22Rv1 (cell line): ENCODE results near the gene RBMS3.

Experiments used
- H3K27ac ChIP-seq: fragments of 450-650 bp; 2 replicates; pipeline ENCODE4 v1.5.1; 2017
- ZFX ChIP-seq: fragments of 450-650 bp; IDR thresholded peaks from 2 replicates; pipeline ENCODE4 v1.6.1; 2017; ENCODE audit warnings: antibody characterized with exemption, borderline replicate concordance
- TF ChIP-seq, protein P1 (sequence below): fragments of 450-650 bp; IDR thresholded peaks from 2 replicates; pipeline ENCODE4 v1.5.1; 2017; ENCODE audit warnings: mild to moderate bottlenecking

The RBMS3 gene

GRCh38 chr3:29978036-29978435 is 697.2 kb downstream of the RBMS3 start:
- H3K27ac ChIP-seq = no peak overlapping the region
- TF ChIP-seq, protein P1, sequence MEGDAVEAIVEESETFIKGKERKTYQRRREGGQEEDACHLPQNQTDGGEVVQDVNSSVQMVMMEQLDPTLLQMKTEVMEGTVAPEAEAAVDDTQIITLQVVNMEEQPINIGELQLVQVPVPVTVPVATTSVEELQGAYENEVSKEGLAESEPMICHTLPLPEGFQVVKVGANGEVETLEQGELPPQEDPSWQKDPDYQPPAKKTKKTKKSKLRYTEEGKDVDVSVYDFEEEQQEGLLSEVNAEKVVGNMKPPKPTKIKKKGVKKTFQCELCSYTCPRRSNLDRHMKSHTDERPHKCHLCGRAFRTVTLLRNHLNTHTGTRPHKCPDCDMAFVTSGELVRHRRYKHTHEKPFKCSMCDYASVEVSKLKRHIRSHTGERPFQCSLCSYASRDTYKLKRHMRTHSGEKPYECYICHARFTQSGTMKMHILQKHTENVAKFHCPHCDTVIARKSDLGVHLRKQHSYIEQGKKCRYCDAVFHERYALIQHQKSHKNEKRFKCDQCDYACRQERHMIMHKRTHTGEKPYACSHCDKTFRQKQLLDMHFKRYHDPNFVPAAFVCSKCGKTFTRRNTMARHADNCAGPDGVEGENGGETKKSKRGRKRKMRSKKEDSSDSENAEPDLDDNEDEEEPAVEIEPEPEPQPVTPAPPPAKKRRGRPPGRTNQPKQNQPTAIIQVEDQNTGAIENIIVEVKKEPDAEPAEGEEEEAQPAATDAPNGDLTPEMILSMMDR = no peak
- TF ChIP-seq ZFX = no peak

GRCh38 chr3:29991198-29991597 is 710.3 kb downstream of the RBMS3 start:
- no peak for TF ChIP-seq ZFX
- TF ChIP-seq, protein P1 = no peak
- no peak overlapping the region for H3K27ac ChIP-seq

- TF ChIP-seq ZFX = no peak
- H3K27ac ChIP-seq = no peak overlapping the region
These were observed 721.9 kb downstream of the RBMS3 start for GRCh38 chr3:30002797-30003196.

DNA sequence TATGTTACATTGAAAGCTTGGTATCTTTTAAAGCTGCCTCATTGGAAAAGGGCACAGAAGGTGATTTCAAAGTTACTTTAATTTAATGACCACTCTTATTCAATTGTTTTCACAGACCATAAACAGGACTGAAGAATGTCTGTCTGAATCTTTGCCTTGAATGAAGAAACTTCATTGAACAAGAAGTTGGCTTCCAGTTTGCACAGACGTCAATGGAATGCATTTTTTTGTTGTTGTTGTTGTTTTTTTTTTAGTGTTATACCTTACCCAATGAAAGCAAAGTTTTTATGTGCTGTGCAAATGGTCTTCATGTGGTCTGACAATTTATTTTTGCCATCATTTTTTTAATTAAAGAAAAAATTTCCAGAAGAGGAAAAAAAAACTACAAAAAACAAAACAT is 722.9 kb downstream of the RBMS3 start:
- H3K27ac ChIP-seq = no peak overlapping the region
- TF ChIP-seq, protein P1 = no peak

GRCh38 chr3:30004481-30004880 is 723.6 kb downstream of the RBMS3 start:
- TF ChIP-seq, protein P1 = no peak
- TF ChIP-seq ZFX = no peak
- no peak overlapping the region for H3K27ac ChIP-seq

- no peak overlapping the region for H3K27ac ChIP-seq
- no peak for TF ChIP-seq ZFX
- TF ChIP-seq, protein P1 = no peak
These were observed 725.2 kb downstream of the RBMS3 start for GRCh38 chr3:30006111-30006510.

DNA sequence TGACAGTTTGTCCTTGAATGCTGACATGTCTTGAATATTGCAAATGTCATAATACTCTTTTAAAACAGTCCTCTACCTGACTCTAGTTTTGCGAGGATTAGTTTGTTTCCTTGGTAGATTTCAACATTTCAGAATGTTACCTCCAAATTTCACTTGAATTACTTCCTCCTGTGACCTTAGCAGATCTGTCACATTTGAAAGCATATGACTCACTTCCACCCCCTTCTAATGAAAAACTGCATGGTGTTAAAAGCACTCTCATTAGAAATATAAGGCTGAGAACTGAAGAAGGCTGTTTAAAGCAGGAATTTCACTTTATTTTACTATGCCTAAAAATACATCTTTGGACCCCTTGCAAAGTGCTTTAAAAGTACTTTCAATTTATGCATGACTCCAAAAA is 726.8 kb downstream of the RBMS3 start:
- TF ChIP-seq ZFX = no peak
- TF ChIP-seq, protein P1 = no peak

DNA sequence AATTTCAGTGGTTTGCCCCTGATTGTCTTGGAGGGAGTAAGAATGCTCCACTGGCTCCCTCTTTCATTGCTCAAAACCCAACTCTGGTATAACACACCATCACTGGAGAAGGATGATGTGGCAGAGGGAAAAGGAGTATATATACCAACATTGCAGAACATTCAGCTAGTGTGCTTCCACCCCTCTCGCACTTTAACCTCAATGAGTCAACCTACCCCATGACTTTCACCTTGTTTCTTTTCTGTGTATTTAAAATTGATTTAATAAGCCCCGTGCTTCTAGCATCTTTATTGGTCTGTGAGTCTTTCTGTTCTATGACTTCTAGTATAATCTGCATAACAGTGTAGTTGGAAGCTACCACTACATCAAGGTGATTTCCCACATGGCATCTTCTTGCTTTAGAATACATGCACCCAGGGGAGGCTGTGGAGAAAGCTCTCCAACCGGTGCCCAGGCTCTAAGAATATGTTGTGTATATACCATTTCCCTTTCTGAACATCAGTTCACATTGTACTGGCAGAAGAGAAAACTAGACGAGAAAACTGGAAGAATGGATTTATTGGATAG is 730.4 kb downstream of the RBMS3 start:
- TF ChIP-seq, protein P1 = no peak
- no peak for TF ChIP-seq ZFX

More for the DNA sequence above, 726.8 kb downstream of the RBMS3 start:
- no peak overlapping the region for H3K27ac ChIP-seq

More for the DNA sequence above, 730.4 kb downstream of the RBMS3 start:
- no peak overlapping the region for H3K27ac ChIP-seq
